AG09319 (cell line): ENCODE results near the gene KPNA5.
"Not testable (repeated sequence)": the region's sequence is repeated elsewhere in the genome, so short reads cannot be mapped to it uniquely, and the experiment has no call there.

Source experiments
- DNase-seq: peaks from one replicate; pipeline ENCODE4 v3.0.0-alpha.2; 2010; ENCODE audit warnings: low read depth; ENCODE audit errors: extremely low read depth
- CTCF ChIP-seq: IDR thresholded peaks from 2 replicates; pipeline ENCODE4 v1.5.1; 2011; ENCODE audit warnings: low read depth, mild to moderate bottlenecking, inconsistent platforms, low read length, moderate library complexity

The KPNA5 gene

GRCh38 chr6:116662202-116662601 lies 18.8 kb upstream of the KPNA5 start:
- no peak for DNase-seq
- TF ChIP-seq CTCF: no peak

DNA sequence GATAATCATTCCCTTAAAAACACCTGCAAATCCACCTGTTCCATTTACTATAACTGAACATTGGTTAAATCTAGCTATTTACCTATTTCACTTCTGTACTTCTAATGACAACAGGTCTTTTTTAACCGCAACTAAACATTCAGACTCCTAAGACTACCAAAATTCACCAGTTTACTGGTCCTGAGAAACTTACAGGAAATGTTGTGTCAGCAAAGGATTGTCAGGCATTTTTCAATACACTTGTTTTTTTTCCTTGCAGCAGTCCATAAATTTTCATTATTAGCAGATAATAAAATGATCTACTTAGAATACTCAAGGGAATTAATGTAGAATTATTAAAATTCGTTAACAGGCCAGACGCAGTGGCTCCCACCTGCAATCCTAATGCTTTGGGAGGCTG lies 17.7 kb upstream of the KPNA5 start:
- no peak for DNase-seq
- TF ChIP-seq CTCF: no peak

DNA sequence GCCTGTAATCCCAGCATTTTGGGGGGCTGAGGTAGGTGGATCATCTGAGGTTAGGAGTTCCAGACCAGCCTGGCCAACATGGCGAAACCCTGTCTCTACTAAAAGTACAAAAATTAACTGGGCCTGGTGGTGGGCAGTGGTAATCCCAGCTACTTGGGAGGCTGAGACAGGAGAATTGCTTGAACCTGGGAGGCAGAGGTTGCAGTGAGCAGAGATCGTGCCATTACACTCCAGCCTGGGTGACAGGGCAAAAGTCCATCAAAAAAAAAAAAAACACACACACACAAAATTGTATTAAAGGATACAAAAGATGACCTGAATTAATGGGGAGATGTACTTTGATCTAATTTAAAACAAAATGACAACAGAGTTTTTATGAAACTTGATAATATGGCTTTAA lies 16.8 kb upstream of the KPNA5 start:
- DNase-seq: not testable (repeated sequence)

- TF ChIP-seq CTCF: no peak
- no peak for DNase-seq
Measured at GRCh38 chr6:116665464-116665863, 15.5 kb upstream of the KPNA5 start.

DNA sequence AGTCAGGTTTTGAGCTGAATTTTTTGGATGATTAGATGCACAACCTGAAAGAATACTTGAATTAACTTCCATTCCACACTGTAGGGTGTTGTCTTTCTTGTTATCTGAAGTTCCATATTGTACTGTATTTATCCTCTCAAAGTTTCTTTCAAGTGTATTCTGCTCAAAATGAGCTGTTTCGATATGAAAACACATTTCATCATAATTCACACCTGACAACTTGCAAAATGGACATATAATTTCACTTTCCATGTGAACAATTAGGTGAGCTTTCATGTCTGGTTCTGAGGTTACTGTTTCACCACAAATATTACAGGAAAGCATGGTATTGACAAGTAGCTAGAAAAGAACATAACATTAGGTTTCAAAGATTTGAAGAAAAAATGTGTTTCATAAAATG lies 14.1 kb upstream of the KPNA5 start:
- TF ChIP-seq CTCF: no peak
- DNase-seq: no peak

DNA sequence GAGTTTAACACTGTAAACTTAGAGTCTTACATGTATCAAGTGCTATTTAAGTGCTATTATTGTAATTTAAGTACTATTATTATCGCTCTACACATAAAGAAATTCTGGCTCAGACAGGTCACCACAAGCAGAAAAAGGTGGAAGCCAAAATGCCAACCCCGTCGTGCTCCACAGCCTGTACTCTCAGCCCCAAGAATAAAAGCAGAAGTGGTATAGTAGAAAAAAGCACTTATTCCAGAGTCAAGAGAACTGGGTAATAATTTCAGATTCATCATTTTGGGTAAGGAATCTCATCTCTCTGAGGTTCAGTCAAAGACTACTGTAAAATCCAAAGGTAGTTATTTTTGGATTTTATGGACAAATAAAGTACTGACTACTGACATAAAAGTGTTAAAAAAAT lies 13.4 kb upstream of the KPNA5 start:
- TF ChIP-seq CTCF: no peak
- no peak for DNase-seq

DNA sequence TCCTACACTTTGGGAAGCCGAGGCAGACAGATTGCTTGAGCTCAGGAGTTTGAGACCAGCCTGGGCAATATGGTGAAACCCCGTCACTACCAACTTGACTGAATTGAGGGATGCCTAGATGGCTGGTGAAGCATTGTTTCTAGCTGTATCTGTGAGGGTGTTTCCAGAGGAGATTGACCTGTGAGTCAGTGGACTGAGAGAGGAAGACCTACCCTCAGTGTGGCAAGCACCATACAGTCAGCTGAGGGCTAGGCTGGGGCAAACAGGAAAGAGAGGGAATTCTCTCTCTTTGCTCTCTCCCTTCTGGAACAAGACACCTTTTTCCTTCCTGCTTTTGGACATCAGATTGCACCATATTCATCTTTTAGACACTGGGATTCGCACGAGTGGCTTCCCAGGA lies 8.7 kb upstream of the KPNA5 start:
- no peak for DNase-seq
- no peak for TF ChIP-seq CTCF

DNA sequence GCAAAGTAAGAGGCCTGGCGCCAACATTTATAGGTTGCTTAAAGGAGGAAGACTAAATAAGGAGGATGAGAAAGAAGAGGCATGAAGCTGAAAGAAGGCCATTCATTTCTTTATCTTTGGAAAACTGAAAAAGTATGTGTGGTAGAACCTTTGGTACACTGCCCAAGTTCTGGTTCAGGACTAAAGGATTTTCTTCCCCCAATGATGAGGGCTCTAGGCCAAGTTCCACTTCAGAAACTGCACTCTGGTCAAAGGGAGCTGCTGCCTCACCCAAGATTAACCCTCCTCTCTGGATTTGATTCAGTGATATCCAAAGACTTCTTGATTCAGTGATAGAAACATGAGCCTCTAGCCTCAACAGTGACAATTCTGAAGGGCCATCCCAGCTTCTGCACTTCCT lies 5.0 kb upstream of the KPNA5 start:
- no peak for DNase-seq
- TF ChIP-seq CTCF: no peak
